ENCODE measurements around the gene BBS2. TPM values are rescaled to one million over a fixed set of nuclear protein-coding genes. Genes with fewer than 3 reads are reported as not detected.
"Not testable (repeated sequence)": the region's sequence is repeated elsewhere in the genome, so short reads cannot be mapped to it uniquely, and the experiment has no call there.

BBS2 gene
- total RNA-seq, 1 donor from 2014 or later = 48.6 TPM

- no peak for TF ChIP-seq CTCF (conservative IDR thresholded peaks at IDR 0.05)
- peaks cover 10% of the 10 kb centered on the region for H3K36me3 Mint-ChIP-seq (ENCODE audit: low read depth)
- no peak overlapping the region for H3K4me3 Mint-ChIP-seq
- H3K27ac Mint-ChIP-seq (ENCODE audit: unreplicated experiment) = no peak overlapping the region
- H3K27me3 Mint-ChIP-seq (ENCODE audit: low read depth) = no peaks in the 10 kb centered on the region
- no peaks in the 10 kb centered on the region for H3K9me3 Mint-ChIP-seq
- no peak for DNase-seq (ENCODE audit: low read depth, low spot score)
- peaks cover 4% of the 10 kb centered on the region for H3K4me1 Mint-ChIP-seq
Observed at GRCh38 chr16:56491657-56492261, 28.1 kb downstream of the BBS2 start.

GRCh38 chr16:56488868-56489267, 31.0 kb downstream of the BBS2 start:
- H3K36me3 Mint-ChIP-seq (ENCODE audit: low read depth); H3K27ac Mint-ChIP-seq (ENCODE audit: unreplicated experiment); H3K27me3 Mint-ChIP-seq (ENCODE audit: low read depth); DNase-seq (ENCODE audit: low read depth, low spot score); H3K4me3 Mint-ChIP-seq; H3K9me3 Mint-ChIP-seq; H3K4me1 Mint-ChIP-seq: not testable (repeated sequence)

- DNase-seq (ENCODE audit: low read depth, low spot score) = no peak
- H3K4me1 Mint-ChIP-seq = peaks cover 4% of the 10 kb centered on the region
- no peak overlapping the region for H3K27ac Mint-ChIP-seq (ENCODE audit: unreplicated experiment)
- H3K4me3 Mint-ChIP-seq = no peak overlapping the region
- peaks cover 7% of the 10 kb centered on the region for H3K36me3 Mint-ChIP-seq (ENCODE audit: low read depth)
- no peaks in the 10 kb centered on the region for H3K9me3 Mint-ChIP-seq
- H3K27me3 Mint-ChIP-seq (ENCODE audit: low read depth) = no peaks in the 10 kb centered on the region
- TF ChIP-seq CTCF (conservative IDR thresholded peaks at IDR 0.05) = no peak
Observed at GRCh38 chr16:56488035-56488434, 31.8 kb downstream of the BBS2 start.

- no peak for TF ChIP-seq CTCF (conservative IDR thresholded peaks at IDR 0.05)
- Mint-ChIP-seq H3K36me3 (ENCODE audit: low read depth) (peaks cover 9% of the 10 kb centered on the region), H3K27me3 (ENCODE audit: low read depth) (no peaks in the 10 kb centered on the region), H3K27ac (ENCODE audit: unreplicated experiment) (no peak overlapping the region), H3K9me3 (no peaks in the 10 kb centered on the region), H3K4me1 (peaks cover 4% of the 10 kb centered on the region), H3K4me3 (no peak overlapping the region)
- DNase-seq (ENCODE audit: low read depth, low spot score) = no peak
Observed at GRCh38 chr16:56483394-56483793, 36.4 kb downstream of the BBS2 start.

GRCh38 chr16:56482683-56483236, 37.1 kb downstream of the BBS2 start:
- no peak overlapping the region for H3K4me3 Mint-ChIP-seq
- no peak for DNase-seq (ENCODE audit: low read depth, low spot score)
- no peak for TF ChIP-seq CTCF (conservative IDR thresholded peaks at IDR 0.05)
- no peaks in the 10 kb centered on the region for H3K4me1 Mint-ChIP-seq
- H3K9me3 Mint-ChIP-seq = no peaks in the 10 kb centered on the region
- H3K36me3 Mint-ChIP-seq (ENCODE audit: low read depth) = peaks cover 9% of the 10 kb centered on the region
- H3K27ac Mint-ChIP-seq (ENCODE audit: unreplicated experiment) = no peak overlapping the region
- H3K27me3 Mint-ChIP-seq (ENCODE audit: low read depth) = no peaks in the 10 kb centered on the region

GRCh38 chr16:56481468-56482122, 38.2 kb downstream of the BBS2 start:
- no peak for TF ChIP-seq CTCF (conservative IDR thresholded peaks at IDR 0.05)

More at GRCh38 chr16:56481468-56482122, 38.2 kb downstream of the BBS2 start:
- no peaks in the 10 kb centered on the region for H3K4me1 Mint-ChIP-seq
- H3K4me3 Mint-ChIP-seq = no peak overlapping the region
- peaks cover 16% of the 10 kb centered on the region for H3K36me3 Mint-ChIP-seq (ENCODE audit: low read depth)
- H3K9me3 Mint-ChIP-seq = no peaks in the 10 kb centered on the region
- H3K27me3 Mint-ChIP-seq (ENCODE audit: low read depth) = no peaks in the 10 kb centered on the region
- no peak for DNase-seq (ENCODE audit: low read depth, low spot score)
- H3K27ac Mint-ChIP-seq (ENCODE audit: unreplicated experiment) = no peak overlapping the region

All from neural crest cell (in vitro differentiated cells).